T1000 (cell line): Measurements from ENCODE around the gene ALK.

Source experiments
- DNase-seq: peaks from one replicate; lab custom pipeline; 2025; ENCODE audit warnings: mixed read lengths; lab: John Stamatoyannopoulos, UW

The ALK gene

GRCh38 chr2:29610569-29610968 is 310.8 kb downstream of the ALK start:
- DNase-seq: no peak

- no peak for DNase-seq
Observed at GRCh38 chr2:29607038-29607420, 314.4 kb downstream of the ALK start.

- no peak for DNase-seq
Observed at GRCh38 chr2:29606104-29607037, 315.0 kb downstream of the ALK start.

- DNase-seq: no peak
Observed at GRCh38 chr2:29603341-29603740, 318.0 kb downstream of the ALK start.

- no peak for DNase-seq
Observed at GRCh38 chr2:29601872-29602271, 319.5 kb downstream of the ALK start.

- no peak for DNase-seq
Observed at GRCh38 chr2:29601321-29601720, 320.1 kb downstream of the ALK start.

GRCh38 chr2:29599946-29600345 is 321.4 kb downstream of the ALK start:
- DNase-seq: no peak

- DNase-seq: no peak
Observed at GRCh38 chr2:29598978-29599377, 322.4 kb downstream of the ALK start.

- DNase-seq: no peak
Observed at GRCh38 chr2:29597035-29597434, 324.4 kb downstream of the ALK start.

GRCh38 chr2:29596584-29596983 is 324.8 kb downstream of the ALK start:
- no peak for DNase-seq

GRCh38 chr2:29591600-29591999 is 329.8 kb downstream of the ALK start:
- DNase-seq: no peak

- no peak for DNase-seq
Observed at GRCh38 chr2:29590211-29590610, 331.2 kb downstream of the ALK start.

GRCh38 chr2:29589440-29590103 is 331.8 kb downstream of the ALK start:
- no peak for DNase-seq

GRCh38 chr2:29587402-29588190 is 333.8 kb downstream of the ALK start:
- DNase-seq: no peak

- no peak for DNase-seq
Observed at GRCh38 chr2:29586919-29587318, 334.5 kb downstream of the ALK start.

- no peak for DNase-seq
Observed at GRCh38 chr2:29583548-29584156, 337.7 kb downstream of the ALK start.

GRCh38 chr2:29583104-29583503 is 338.3 kb downstream of the ALK start:
- no peak for DNase-seq

- DNase-seq: no peak
Observed at GRCh38 chr2:29582062-29582461, 339.3 kb downstream of the ALK start.

GRCh38 chr2:29580223-29580622 is 341.2 kb downstream of the ALK start:
- DNase-seq: no peak

GRCh38 chr2:29579495-29580169 is 341.8 kb downstream of the ALK start:
- no peak for DNase-seq

- DNase-seq: no peak
Observed at GRCh38 chr2:29578084-29578598, 343.2 kb downstream of the ALK start.
